OCI-LY3 (cell line): ENCODE data around the gene FBRSL1.
A peak's percentile ranks its signal among the peaks of the same experiment; 100 is the strongest.

Source experiments
- H2AFZ ChIP-seq: fragments of 200-600, 300-600 bp; shearing (Covaris generic); 2 replicates; pipeline ENCODE4 v1.6.0; 2014; ENCODE audit warnings: antibody characterized with exemption, low read depth, low read length
- H3K27ac ChIP-seq: fragments of 200-600, 300-600 bp; sonication (generic); 2 replicates; pipeline ENCODE4 v1.5.1; 2014; ENCODE audit warnings: mild to moderate bottlenecking, low read length, moderate library complexity, mixed read lengths
- H3K27me3 ChIP-seq: fragments of 200-600, 300-600 bp; sonication (generic); 2 replicates; pipeline ENCODE4 v1.6.1; 2014; ENCODE audit warnings: low read depth, low read length, mixed read lengths
- H3K36me3 ChIP-seq: fragments of 200-600, 300-600 bp; sonication (generic); replicated peaks from 2 replicates; pipeline ENCODE3; 2014; ENCODE audit warnings: low read depth, low read length, mixed read lengths
- H3K4me1 ChIP-seq: fragments of 300-600, 200-600 bp; sonication (generic); 2 replicates; pipeline ENCODE4 v1.6.1; 2014; ENCODE audit warnings: low read length, mixed read lengths
- H3K4me2 ChIP-seq: fragments of 200-600, 300-600 bp; sonication (generic); 2 replicates; pipeline ENCODE4 v1.6.1; 2014; ENCODE audit warnings: low read length, mixed read lengths
- H3K4me3 ChIP-seq: fragments of 300-600, 200-600 bp; sonication (generic); 2 replicates; pipeline ENCODE4 v1.5.1; 2014; ENCODE audit warnings: antibody characterized with exemption, mild to moderate bottlenecking, low read length, moderate library complexity
- H3K79me2 ChIP-seq: fragments of 300-600, 200-600 bp; shearing (Covaris generic); 2 replicates; pipeline ENCODE4 v1.6.1; 2014; ENCODE audit warnings: mild to moderate bottlenecking, low read length, mixed read lengths
- H3K9ac ChIP-seq: fragments of 300-600, 200-600 bp; shearing (Covaris generic); 2 replicates; pipeline ENCODE4 v1.6.0; 2014; ENCODE audit warnings: mild to moderate bottlenecking, low read length, moderate library complexity
- H3K9me3 ChIP-seq: fragments of 200-600, 300-600 bp; shearing (Covaris generic); 2 replicates; pipeline ENCODE4 v1.6.1; 2014; ENCODE audit warnings: low read length, mixed read lengths; ENCODE audit not compliant: insufficient read depth
- H4K20me1 ChIP-seq: fragments of 200-600, 300-600 bp; sonication (generic); 2 replicates; pipeline ENCODE4 v1.6.1; 2016; ENCODE audit warnings: low read length, mixed read lengths; ENCODE audit not compliant: insufficient read depth
- CTCF ChIP-seq: fragments of 200-600, 300-600 bp; sonication (generic); IDR thresholded peaks from 2 replicates; pipeline ENCODE4 v1.5.1; 2014; ENCODE audit warnings: antibody characterized with exemption, low read length, low read depth
- EZH2phosphoT487 ChIP-seq: fragments of 200-600 bp; shearing (Covaris generic); IDR thresholded peaks from 2 replicates; pipeline ENCODE4 v1.6.1; 2018; ENCODE audit warnings: antibody characterized with exemption, mixed run types, low read depth

FBRSL1 gene

GRCh38 chr12:132486576-132486975, 3.4 kb upstream of the FBRSL1 start:
- peaks cover 13% of the 10 kb centered on the region for H3K79me2 ChIP-seq
- peaks cover 14% of the 10 kb centered on the region for H3K27me3 ChIP-seq
- no peak overlapping the region for H3K27ac ChIP-seq
- H3K4me2 ChIP-seq: no peak overlapping the region
- no peak overlapping the region for H3K4me3 ChIP-seq
- peaks cover 9% of the 10 kb centered on the region for H4K20me1 ChIP-seq
- no peaks in the 10 kb centered on the region for H3K9me3 ChIP-seq
- no peaks in the 10 kb centered on the region for H3K36me3 ChIP-seq
- TF ChIP-seq EZH2phosphoT487 (no peak), CTCF (no peak)
- H2AFZ ChIP-seq: no peak overlapping the region
- peaks cover 22% of the 10 kb centered on the region for H3K4me1 ChIP-seq
- no peak overlapping the region for H3K9ac ChIP-seq

GRCh38 chr12:132487311-132487741, 2.6 kb upstream of the FBRSL1 start:
- Histone ChIP-seq H3K27ac (no peak overlapping the region), H3K4me3 (no peak overlapping the region), H3K4me2 (no peak overlapping the region), H3K9ac (no peak overlapping the region), H3K9me3 (no peaks in the 10 kb centered on the region), H3K4me1 (peaks cover 22% of the 10 kb centered on the region), H4K20me1 (peaks cover 17% of the 10 kb centered on the region), H3K79me2 (peaks cover 20% of the 10 kb centered on the region), H3K27me3 (peaks cover 12% of the 10 kb centered on the region), H3K36me3 (no peaks in the 10 kb centered on the region), H2AFZ (no peak overlapping the region)
- TF ChIP-seq EZH2phosphoT487: no peak
- TF ChIP-seq CTCF: no peak

- H3K9me3 ChIP-seq: no peaks in the 10 kb centered on the region
- H3K27ac ChIP-seq: no peak overlapping the region
- H2AFZ ChIP-seq: peak overlapping the region; percentile 56; the same call in 1 of the 2 replicates
- peak overlapping the region; percentile 89 for H3K4me3 ChIP-seq
- peaks cover 31% of the 10 kb centered on the region for H3K79me2 ChIP-seq
- peaks cover 31% of the 10 kb centered on the region for H3K4me1 ChIP-seq
- H3K36me3 ChIP-seq: no peaks in the 10 kb centered on the region
- no peak for TF ChIP-seq CTCF
- no peak for TF ChIP-seq EZH2phosphoT487
- H3K4me2 ChIP-seq: peak overlapping the region; percentile 82
- peaks cover 12% of the 10 kb centered on the region for H3K27me3 ChIP-seq
- peak overlapping the region; percentile 60; the same call in 1 of the 2 replicates for H3K9ac ChIP-seq
- peaks cover 27% of the 10 kb centered on the region for H4K20me1 ChIP-seq
These were observed 1.5 kb upstream of the FBRSL1 start for GRCh38 chr12:132488127-132489077.

GRCh38 chr12:132489078-132489601, 811 bp upstream of the FBRSL1 start:
- peaks cover 35% of the 10 kb centered on the region for H4K20me1 ChIP-seq
- peak overlapping the region; percentile 89 for H3K4me3 ChIP-seq
- H3K9me3 ChIP-seq: no peaks in the 10 kb centered on the region
- H3K27me3 ChIP-seq: peaks cover 12% of the 10 kb centered on the region
- H2AFZ ChIP-seq: peak overlapping the region; percentile 56; the same call in 1 of the 2 replicates
- H3K36me3 ChIP-seq: no peaks in the 10 kb centered on the region
- peaks cover 31% of the 10 kb centered on the region for H3K4me1 ChIP-seq
- peaks cover 38% of the 10 kb centered on the region for H3K79me2 ChIP-seq
- peak overlapping the region; percentile 60 for H3K9ac ChIP-seq
- H3K4me2 ChIP-seq: peak overlapping the region; percentile 82
- no peak overlapping the region for H3K27ac ChIP-seq
- TF ChIP-seq EZH2phosphoT487 (no peak), CTCF (no peak)
